Activated CD4-positive, alpha-beta T cell treated with anti-CD3 and anti-CD28 coated beads for 36 hours (primary cell): Measurements from ENCODE around the gene TTLL12. TPM values are rescaled to one million over a fixed set of nuclear protein-coding genes. Genes with fewer than 3 reads are reported as not detected.
A peak's percentile ranks its signal among the peaks of the same experiment; 100 is the strongest.

Experiments used
- ATAC-seq: fragments of 200-7000 bp; cut with Tn5 transposase; one replicate; pipeline ENCODE4 v1.10.0; 2021; ENCODE audit warnings: mild to moderate bottlenecking, moderate library complexity
- CTCF ChIA-PET: fragments of 350-600 bp; sonication (Branson Sonifier 250); formaldehyde crosslinking; loops from one replicate; lab custom pipeline; 2021; ENCODE audit warnings: antibody characterized with exemption; lab: Charles Lee
- POLR2A ChIA-PET: fragments of 350-600 bp; sonication (Branson Sonifier 250); formaldehyde crosslinking; loops from one replicate; lab custom pipeline; 2021; ENCODE audit warnings: antibody characterized with exemption, inconsistent platforms; lab: Charles Lee
- DNase-seq: peaks from one replicate; pipeline ENCODE4 v3.0.0-alpha.2; 2020
- H3K27ac Mint-ChIP-seq: one replicate; pipeline ENCODE4 v1.8.0; 2021; ENCODE audit warnings: mixed read lengths
- H3K27me3 Mint-ChIP-seq: one replicate; pipeline ENCODE4 v1.8.0; 2021; ENCODE audit warnings: mixed read lengths
- H3K36me3 Mint-ChIP-seq: one replicate; pipeline ENCODE4 v1.8.0; 2021; ENCODE audit warnings: low read depth, mixed read lengths
- H3K4me1 Mint-ChIP-seq: one replicate; pipeline ENCODE4 v1.8.0; 2021; ENCODE audit warnings: mixed read lengths
- H3K4me3 Mint-ChIP-seq: one replicate; pipeline ENCODE4 v1.8.0; 2021; ENCODE audit warnings: mild to moderate bottlenecking, moderate library complexity, mixed read lengths
- H3K9me3 Mint-ChIP-seq: one replicate; pipeline ENCODE4 v1.8.0; 2021; ENCODE audit warnings: low read depth, mixed read lengths
- intact Hi-C, 2 experiments: fragments of 100-400 bp; cut with DNase I in 1 of 2; cut with micrococcal nuclease in 1 of 2; formaldehyde crosslinking; loops; one replicate each; pipeline versions ENCODE4 v1.14.2 to v1.15.1; 2022 to 2024; cut with DNase I, micrococcal nuclease
- total RNA-seq, 2 experiments: library from RNA; stranded (reverse); gene quantifications; one replicate each; pipeline ENCODE4 v1.2.3, GENCODE V29; 2021

The TTLL12 gene
- total RNA-seq, 2 experiments from 2014 or later: 75.8 to 85.2 TPM

- Mint-ChIP-seq H3K4me1 (peaks cover 2% of the 10 kb centered on the region), H3K27ac (no peak overlapping the region), H3K9me3 (no peaks in the 10 kb centered on the region), H3K27me3 (no peaks in the 10 kb centered on the region), H3K36me3 (peaks cover 17% of the 10 kb centered on the region), H3K4me3 (no peak overlapping the region)
- DNase-seq (no peak), ATAC-seq (no peak)
- ChIA-PET CTCF (no interaction called here), POLR2A (no interaction called here)
- intact Hi-C loops: no loop called here
These were observed 57.2 kb downstream of the TTLL12 start for GRCh38 chr22:43129426-43130425.

DNA sequence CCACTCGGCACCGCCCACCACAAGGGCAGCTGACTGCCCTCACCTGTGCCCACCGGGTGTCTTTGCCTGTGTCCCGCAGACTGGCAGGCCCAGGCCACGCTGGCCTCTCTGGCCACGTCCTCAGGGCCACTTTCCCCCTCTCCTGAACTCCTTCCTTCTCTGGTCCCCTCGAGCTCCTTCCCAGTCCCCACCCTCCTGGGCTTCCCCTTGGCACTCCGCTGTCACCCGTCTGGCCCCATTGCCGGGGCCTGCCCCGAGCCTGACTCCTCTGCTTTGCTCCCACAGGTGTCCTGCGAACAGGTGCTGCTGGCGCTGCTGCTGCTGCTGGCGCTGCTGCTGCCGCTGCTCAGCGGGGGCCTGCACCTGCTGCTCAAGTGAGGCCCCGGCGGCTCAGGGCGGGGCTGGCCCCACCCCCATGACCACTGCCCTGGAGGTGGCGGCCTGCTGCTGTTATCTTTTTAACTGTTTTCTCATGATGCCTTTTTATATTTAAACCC, 58.0 kb downstream of the TTLL12 start:
- no peaks in the 10 kb centered on the region for H3K9me3 Mint-ChIP-seq
- no peak overlapping the region for H3K4me3 Mint-ChIP-seq
- peaks cover 2% of the 10 kb centered on the region for H3K4me1 Mint-ChIP-seq
- H3K27me3 Mint-ChIP-seq: no peaks in the 10 kb centered on the region
- peaks cover 10% of the 10 kb centered on the region for H3K36me3 Mint-ChIP-seq
- no peak overlapping the region for H3K27ac Mint-ChIP-seq
- no peak for DNase-seq
- ChIA-PET POLR2A (no interaction called here), CTCF (no interaction called here)
- ATAC-seq: no peak
- intact Hi-C loops: no loop called here

DNA sequence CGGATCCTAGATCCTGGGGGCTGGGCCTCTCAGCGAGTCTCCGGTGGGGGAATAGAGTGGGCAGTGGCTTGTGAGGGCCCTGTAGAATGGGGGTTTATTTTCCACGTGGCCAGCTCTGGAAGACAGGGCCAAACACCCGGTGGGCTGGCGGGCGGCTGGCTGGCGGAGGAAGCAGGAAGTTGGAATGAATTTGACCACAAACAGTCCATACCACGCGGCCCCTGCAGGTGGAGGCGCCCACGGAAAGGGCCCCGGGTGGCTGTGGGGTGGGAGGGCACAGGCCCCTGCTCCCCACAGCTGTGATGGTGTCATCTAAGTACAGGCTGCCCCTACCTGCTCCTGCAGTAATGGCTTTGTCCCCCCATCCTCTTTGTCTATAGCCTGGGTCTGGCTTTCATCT, 58.8 kb downstream of the TTLL12 start:
- CTCF ChIA-PET: no interaction called here
- H3K27ac Mint-ChIP-seq: no peak overlapping the region
- DNase-seq: no peak

DNA sequence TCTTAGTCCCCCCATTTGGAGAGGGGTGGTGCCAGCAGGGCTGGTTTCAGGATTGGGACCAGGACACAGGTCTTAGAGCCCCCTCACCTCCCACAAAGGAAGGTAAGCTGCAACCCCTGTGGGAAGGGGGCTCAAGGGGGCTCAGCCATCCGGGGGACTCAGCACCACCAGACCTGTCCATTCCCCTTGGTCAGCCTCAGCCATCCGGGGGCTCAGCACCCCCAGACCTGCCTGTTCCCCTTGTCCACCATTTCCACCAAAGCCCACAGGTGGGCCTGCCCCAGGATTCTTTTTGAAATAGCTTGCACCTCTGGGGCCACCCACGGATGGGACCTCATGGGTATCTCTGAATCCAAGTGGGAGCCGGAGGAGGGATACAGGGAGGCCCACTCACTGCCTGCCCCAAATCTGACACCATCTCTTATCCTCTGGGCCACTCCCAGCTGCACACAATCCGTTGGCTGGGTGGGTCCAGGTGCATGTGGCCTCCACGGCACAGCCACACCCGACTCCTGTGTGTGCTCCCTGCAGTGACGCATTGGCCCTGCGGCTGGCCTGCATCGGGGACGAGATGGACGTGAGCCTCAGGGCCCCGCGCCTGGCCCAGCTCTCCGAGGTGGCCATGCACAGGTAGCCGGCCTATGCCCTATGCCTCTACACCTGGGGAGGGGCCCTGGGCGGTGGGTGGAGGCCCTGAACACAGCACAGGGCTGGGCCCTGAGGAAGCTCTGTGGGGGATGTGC, 59.6 kb downstream of the TTLL12 start:
- ChIA-PET POLR2A (no interaction called here), CTCF (no interaction called here)
- H3K27me3 Mint-ChIP-seq: no peaks in the 10 kb centered on the region
- DNase-seq: no peak
- no peak for ATAC-seq
- H3K27ac Mint-ChIP-seq: no peak overlapping the region
- H3K9me3 Mint-ChIP-seq: no peaks in the 10 kb centered on the region
- intact Hi-C loops: no loop called here
- H3K36me3 Mint-ChIP-seq: peaks cover 5% of the 10 kb centered on the region
- peaks cover 2% of the 10 kb centered on the region for H3K4me1 Mint-ChIP-seq
- H3K4me3 Mint-ChIP-seq: no peak overlapping the region

More for the DNA sequence above, 58.8 kb downstream of the TTLL12 start:
- Mint-ChIP-seq H3K4me1 (peaks cover 2% of the 10 kb centered on the region), H3K36me3 (peaks cover 7% of the 10 kb centered on the region), H3K4me3 (no peak overlapping the region), H3K27me3 (no peaks in the 10 kb centered on the region), H3K9me3 (no peaks in the 10 kb centered on the region)
- intact Hi-C loops: no loop called here
- ATAC-seq: no peak
- POLR2A ChIA-PET: no interaction called here

- Mint-ChIP-seq H3K36me3 (no peaks in the 10 kb centered on the region), H3K27ac (no peak overlapping the region), H3K4me3 (no peak overlapping the region), H3K4me1 (peaks cover 2% of the 10 kb centered on the region), H3K9me3 (no peaks in the 10 kb centered on the region), H3K27me3 (no peaks in the 10 kb centered on the region)
- intact Hi-C loops: no loop called here
- ChIA-PET POLR2A (interaction anchor here (0.6 kb wide), 1 partner anchor 38 kb away, joined by 4 read pairs; no protein-coding TSS in a partner anchor), CTCF (interaction anchor here (0.7 kb wide), 1 partner anchor 61 kb away, joined by 3 read pairs; no protein-coding TSS in a partner anchor)
- ATAC-seq (peak; percentile 47), DNase-seq (no peak)
These were observed 60.3 kb downstream of the TTLL12 start for GRCh38 chr22:43126501-43127165.

DNA sequence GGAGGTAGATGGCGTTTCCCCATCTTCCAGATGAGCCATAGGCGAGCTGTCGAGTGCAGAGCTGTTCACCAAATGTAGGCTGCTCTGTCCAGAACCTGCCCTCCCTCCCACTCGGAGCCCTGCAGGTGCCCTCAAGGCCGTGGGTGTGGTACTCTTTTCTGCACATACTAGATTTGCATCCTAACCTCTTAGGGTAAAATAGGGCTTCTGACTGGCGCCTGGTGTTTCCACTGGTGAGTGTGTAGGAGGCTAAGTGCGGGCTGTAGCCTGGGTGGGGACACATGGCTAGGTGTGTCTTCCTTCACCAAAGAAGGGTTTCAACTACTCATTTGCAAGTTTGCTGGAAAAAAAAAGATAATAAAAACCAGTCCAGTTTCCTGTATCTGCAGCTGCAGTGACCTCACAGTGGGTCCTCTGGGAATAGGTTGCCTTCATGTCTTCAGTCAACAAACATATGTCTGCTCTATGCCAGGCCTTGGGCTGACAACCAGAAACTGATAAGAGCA, 67.9 kb downstream of the TTLL12 start:
- ATAC-seq: no peak
- H3K4me1 Mint-ChIP-seq: peaks cover 3% of the 10 kb centered on the region
- no peaks in the 10 kb centered on the region for H3K9me3 Mint-ChIP-seq
- no peaks in the 10 kb centered on the region for H3K27me3 Mint-ChIP-seq
- POLR2A ChIA-PET: no interaction called here
- no peak overlapping the region for H3K4me3 Mint-ChIP-seq
- no peaks in the 10 kb centered on the region for H3K36me3 Mint-ChIP-seq
- no peak for DNase-seq
- H3K27ac Mint-ChIP-seq: no peak overlapping the region
- CTCF ChIA-PET: no interaction called here
- intact Hi-C loops: no loop called here

DNA sequence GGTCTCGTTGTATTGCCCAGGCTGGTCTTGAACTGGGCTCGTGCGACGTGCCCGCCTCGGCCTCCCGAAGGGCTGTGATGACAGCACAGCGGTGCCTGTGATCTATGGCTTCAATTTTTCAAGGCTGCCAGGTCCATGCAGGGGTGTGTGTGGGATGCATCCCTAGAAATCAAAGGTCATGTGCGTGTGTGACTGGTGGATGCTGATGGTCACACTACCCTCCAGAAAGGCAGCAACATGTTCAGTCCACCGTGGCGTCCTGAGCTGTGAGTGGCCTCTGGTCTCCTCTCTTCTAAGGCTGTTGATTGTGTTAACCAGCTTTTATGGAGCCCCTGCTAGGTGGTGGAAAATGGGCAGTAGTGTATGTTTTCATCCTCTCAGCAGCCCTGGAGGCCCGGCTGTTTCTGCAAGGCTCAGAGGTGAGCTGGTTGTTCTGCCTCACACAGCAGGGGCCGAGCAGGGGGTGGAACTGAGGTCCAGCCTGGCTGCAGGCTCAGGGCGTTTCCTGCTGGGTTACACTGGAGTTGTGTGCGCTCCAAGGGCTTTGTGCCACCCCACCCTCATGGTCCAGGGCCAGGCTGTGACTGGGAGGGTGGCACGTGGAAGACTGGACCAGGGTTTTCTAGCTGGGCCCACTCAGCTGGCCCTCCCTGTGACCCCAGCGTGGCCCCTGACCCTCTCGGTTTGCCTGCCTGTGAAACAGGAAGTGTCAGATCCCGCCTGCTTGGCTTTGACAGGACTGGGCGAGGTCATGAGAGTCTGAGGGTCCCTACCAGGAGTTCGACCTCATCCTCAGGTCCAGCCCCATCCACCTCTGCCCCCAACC, 68.7 kb downstream of the TTLL12 start:
- no peak for DNase-seq
- Mint-ChIP-seq H3K4me1 (peaks cover 3% of the 10 kb centered on the region), H3K27ac (no peak overlapping the region), H3K36me3 (no peaks in the 10 kb centered on the region), H3K4me3 (no peak overlapping the region), H3K9me3 (no peaks in the 10 kb centered on the region), H3K27me3 (no peaks in the 10 kb centered on the region)
- no peak for ATAC-seq
- CTCF ChIA-PET: no interaction called here
- intact Hi-C loops: no loop called here
- POLR2A ChIA-PET: interaction anchor here (0.5 kb wide), 1 partner anchor 28 kb away, joined by 3 read pairs; no protein-coding TSS in a partner anchor

DNA sequence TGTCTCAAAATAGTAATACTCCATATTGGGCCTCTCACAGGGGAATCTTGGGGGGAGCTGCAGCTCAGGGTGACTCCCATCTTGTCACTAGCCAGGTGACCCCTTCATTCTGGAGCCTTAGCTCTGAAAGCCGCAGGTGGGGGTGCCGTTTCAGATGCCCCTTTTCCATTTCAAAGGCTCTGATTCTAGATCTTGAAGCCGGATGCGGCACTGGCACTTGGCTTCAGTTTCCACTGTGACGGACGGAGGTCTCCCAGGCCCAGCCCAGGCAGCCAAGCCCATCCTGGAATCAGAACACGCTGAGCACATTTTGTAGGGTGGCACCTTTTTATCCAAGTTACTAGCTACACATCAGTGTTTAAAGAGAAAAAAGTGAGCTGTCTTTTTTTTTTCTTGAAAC, 70.0 kb downstream of the TTLL12 start:
- Mint-ChIP-seq H3K9me3 (no peaks in the 10 kb centered on the region), H3K27ac (no peak overlapping the region), H3K36me3 (no peaks in the 10 kb centered on the region), H3K4me1 (peaks cover 3% of the 10 kb centered on the region), H3K4me3 (no peak overlapping the region), H3K27me3 (no peaks in the 10 kb centered on the region)
- ATAC-seq: no peak
- ChIA-PET CTCF (interaction anchor here (0.6 kb wide), 1 partner anchor 215 kb away, joined by 3 read pairs; no protein-coding TSS in a partner anchor), POLR2A (interaction anchor here (0.6 kb wide), 1 partner anchor 687 kb away, joined by 3 read pairs; no protein-coding TSS in a partner anchor)
- no peak for DNase-seq
- intact Hi-C loops: no loop called here
